Epidermal melanocyte (primary cell): ENCODE data around the gene LPAR2.
"Not testable (repeated sequence)": the region's sequence is repeated elsewhere in the genome, so short reads cannot be mapped to it uniquely, and the experiment has no call there.

Experiments
- DNase-seq: peaks from one replicate; pipeline ENCODE4 v3.0.0; 2011; ENCODE audit warnings: low spot score; ENCODE audit not compliant: insufficient read length

LPAR2 gene

DNA sequence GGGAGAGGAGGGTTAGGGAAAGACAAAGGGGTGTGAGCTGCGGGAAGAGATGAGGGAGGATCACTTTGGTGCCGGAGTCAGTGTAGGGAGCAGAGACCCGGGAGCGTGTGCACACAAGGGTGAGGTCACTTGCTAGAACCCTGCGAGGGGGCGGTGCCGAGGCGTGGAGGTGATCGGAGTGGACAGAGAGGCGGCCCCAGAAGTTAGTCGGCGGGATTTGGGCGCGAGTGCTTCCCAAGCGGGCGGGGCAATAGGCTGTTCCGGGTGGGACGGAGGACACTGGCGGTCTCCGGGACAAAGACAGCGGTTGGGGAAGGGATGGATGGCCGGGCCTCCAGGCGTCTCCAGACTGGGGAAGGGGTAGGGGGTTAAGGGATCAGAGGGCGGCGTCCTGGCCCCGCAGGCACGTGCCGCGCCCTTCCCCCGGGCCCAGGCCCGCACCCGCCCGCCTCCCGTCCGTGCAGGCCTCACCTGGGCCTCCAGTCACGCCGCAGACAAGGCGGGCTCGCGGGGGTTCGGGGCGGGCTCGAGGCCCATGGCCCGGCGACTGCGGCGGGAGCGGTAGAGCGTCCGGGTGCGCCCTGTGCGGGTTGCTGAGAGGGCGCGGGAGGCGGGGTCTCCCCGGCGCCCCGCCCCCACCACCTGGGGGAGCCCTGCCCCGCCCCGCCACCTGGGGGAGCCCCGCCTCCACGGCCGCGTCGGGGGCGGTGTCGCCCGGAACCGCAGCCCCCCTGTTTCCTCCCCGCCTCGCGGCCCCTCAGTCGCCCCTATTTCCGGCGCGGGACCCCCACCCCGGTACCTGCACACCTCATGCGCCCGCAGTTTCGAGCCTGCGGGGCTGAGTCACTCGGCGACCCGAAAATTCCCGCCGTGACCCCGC, at the start of gene LPAR2:
Gene LPAR2, minus strand, starts transcription at position 600 of the 880 bp plus-strand sequence. CDS start 945 bp downstream, outside the sequence.
- DNase-seq = peak; percentile 23

DNA sequence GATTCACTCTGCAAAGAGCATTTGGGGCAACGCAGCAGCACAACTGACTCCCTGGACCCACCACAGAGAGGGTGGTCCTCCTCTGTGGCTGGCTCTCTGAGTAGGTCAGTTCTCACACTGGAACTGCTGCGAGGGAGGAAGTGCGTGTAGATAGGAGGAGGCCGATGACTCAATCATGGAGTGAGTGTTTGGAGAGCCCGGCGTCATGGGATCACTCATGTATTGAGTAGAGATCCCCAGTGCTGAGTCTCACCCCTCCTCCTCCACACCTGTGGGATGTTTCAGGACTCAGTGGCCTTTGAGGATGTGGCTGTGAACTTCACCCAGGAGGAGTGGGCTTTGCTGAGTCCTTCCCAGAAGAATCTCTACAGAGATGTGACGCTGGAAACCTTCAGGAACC, 49.6 kb upstream of the LPAR2 start:
- DNase-seq = no peak

DNA sequence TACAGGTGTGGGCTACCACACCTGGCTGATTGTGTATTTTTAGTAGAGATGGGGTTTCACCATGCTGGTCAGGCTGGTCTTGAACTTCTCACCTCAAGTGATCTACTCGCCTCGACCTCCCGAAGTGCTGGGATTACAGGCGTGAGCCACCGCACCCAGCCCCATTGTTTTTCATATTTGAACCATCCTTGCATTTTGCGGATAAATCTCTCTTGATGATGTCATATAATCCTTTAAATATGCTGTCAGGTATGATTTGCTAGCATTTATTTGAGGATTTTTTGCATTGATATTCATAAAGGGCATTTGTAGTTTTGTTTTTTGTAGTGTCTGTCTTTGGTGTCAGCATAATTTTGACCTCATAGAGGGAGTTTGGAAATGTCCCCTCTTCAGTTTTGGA, 46.3 kb upstream of the LPAR2 start:
- no peak for DNase-seq

DNA sequence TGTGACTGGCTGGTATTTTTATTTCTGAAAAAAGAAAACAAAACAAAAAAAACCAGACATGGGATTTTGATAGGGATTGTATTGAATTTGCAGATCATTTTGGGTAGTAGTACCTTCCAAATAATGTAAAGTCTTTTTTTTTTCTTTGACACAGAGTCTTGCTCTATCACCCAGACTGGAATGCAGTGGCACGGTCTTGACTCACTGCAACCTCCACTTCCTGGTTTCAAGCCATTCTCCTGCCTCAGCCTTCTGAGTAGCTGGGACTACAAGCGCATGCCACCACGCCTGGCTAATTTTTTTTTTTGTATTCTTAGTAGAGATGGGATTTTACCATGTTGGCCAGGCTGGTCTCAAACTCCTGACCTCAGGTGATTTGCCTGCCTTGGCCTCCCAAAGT, 44.8 kb upstream of the LPAR2 start:
- no peak for DNase-seq

GRCh38 chr19:19670070-19670551, 42.1 kb upstream of the LPAR2 start:
- no peak for DNase-seq

- DNase-seq = peak; percentile 65
Observed at GRCh38 chr19:19668230-19669012, 40.4 kb upstream of the LPAR2 start, which contains the start of gene ZNF101. Gene ZNF101 (plus strand): TSS chr19:19668839. CDS start chr19:19668964, 125 bp downstream.

DNA sequence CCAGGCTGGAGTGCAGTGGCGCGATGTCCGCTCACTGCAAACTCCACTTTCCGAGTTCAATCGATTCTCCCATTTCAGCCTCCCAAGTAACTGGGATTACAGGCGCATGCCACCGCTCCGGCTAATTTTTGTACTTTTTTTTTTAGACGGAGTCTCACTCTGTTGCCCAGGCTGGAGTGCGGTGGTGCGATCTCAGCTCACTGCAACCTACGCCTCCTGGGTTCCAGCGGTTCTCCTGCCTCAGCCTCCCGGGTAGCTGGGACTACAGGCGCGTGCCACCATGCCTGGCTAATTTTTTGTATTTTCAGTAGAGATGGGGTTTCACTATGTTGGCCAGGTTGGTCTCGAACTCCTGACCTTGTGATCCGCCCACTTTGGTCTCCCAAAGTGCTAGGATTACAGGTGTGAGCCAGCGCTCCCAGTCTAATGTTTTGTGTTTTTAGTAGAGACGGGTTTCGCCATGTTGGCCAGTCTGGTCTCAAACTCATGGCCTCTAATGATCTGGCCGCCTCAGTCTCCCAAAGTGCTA, 37.5 kb upstream of the LPAR2 start:
- DNase-seq = not testable (repeated sequence)

GRCh38 chr19:19663256-19664120, 35.5 kb upstream of the LPAR2 start, which contains the start of gene ATP13A1:
Gene ATP13A1 (minus strand): TSS chr19:19663676. CDS start chr19:19663666, 10 bp downstream.
- DNase-seq = peak; percentile 87

GRCh38 chr19:19662871-19663255, 34.8 kb upstream of the LPAR2 start:
- DNase-seq = no peak

GRCh38 chr19:19662344-19662743, 34.3 kb upstream of the LPAR2 start:
- no peak for DNase-seq

- DNase-seq = no peak
Observed at GRCh38 chr19:19661675-19662251, 33.7 kb upstream of the LPAR2 start.

GRCh38 chr19:19661141-19661674, 33.2 kb upstream of the LPAR2 start:
- no peak for DNase-seq

GRCh38 chr19:19659646-19660245, 31.7 kb upstream of the LPAR2 start:
- no peak for DNase-seq

DNA sequence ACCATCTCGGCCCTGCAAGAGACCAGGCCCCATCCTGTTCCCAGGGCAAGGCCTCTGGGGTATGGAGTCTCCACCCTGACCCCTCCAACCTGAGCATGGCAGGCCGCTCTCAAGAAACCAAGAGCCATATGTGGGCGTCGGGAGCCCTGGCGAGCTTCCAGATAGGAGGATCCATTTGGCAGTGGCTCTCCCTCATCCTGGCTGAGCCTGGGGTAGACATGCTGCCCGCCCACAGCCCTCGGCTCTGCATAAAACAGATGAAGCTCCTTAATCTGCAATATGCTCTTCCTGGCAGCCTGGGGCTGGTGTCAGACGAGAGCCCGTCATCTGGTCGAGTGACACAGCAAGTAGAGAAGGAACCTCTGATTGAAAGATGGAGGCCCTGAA, 29.4 kb upstream of the LPAR2 start:
- peak; percentile 9 for DNase-seq

DNA sequence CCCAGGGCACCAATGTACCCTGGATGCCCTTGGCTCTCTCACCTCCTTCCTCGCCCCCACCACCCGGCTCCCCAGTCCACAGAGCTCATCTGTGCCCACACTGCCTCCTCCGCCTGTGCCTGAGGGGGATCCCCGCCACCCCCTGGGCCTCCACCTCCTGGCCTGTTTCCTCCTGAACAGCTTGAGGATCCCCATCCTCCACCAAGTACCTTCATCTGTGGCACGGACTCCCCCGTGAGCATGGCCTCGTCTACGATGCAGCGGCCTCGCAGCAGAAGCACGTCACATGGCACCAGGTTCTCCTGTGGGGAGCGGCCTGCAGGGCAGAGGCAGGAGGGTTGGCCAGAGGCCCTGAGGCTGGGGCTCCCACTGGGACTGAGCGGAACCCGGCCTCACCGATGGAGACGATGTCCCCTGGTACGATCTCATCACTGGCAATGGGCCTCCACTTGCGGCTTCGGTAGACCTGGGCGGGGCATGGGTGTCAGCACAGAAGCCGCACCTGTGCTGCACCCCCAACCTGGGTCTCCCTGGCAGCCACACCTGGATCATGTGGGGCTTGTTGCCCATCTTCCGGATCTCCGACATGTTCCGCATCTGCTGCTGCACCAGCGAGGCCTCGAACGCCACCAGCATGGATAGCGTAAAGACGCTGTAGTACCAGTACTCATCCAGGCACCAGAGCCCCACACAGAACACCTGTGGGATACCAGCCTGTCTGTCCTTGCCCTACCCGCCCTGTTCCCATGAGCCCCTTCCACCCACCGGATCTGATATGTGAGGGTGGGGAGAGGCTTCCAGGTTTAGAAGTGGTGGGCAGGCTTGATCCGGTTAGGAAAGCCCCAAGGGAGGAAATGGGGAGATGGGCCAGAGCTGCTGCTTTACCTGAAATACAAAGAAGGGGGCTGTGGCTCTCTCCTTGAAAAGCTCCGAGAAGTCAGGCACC, 28.7 kb upstream of the LPAR2 start:
- peak; percentile 8 for DNase-seq

DNA sequence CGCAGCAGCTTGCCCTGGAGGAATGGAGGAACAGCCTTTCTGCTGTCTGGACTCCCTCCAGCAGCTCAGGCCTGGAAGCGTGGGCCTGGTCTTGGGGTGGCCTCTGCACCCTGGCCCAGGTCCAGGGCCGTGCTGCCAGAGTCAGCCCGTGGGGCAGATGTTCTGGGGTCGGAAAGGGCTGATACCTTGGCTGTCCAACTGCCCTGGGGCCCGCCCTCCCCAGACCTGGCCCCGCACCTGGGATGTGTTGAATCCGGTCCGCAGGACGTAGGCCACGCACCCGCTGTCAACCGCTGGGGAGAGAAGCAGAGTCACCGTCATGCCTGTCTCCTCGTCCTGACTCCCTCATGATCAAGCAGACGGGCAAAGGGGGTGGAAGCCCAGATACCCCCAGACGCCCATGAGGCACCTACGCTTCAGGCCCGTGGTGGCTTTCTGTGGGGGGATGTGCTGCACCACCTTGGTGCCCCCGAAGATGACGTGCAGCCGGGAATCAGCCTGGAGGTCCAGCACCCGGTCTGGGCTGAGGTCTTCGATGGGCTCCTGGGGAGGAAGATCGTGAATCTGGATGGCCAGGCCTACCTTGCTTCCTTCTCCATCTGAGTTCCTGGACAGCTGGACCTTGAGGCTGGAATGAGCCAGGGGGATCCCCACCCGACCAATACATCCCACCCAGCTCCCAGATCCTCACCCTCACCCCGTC, 27.8 kb upstream of the LPAR2 start:
- DNase-seq = peak; percentile 8

GRCh38 chr19:19655051-19655594, 27.1 kb upstream of the LPAR2 start:
- peak; percentile 3 for DNase-seq

- DNase-seq = peak; percentile 5
Observed at GRCh38 chr19:19654441-19654840, 26.4 kb upstream of the LPAR2 start.
